ENCODE data around the gene NPIPA1.
"Not testable (repeated sequence)": the region's sequence is repeated elsewhere in the genome, so short reads cannot be mapped to it uniquely, and the experiment has no call there.

The NPIPA1 gene

GRCh38 chr16:14978281-14978680, 41.0 kb downstream of the NPIPA1 start:
- not testable (repeated sequence) for DNase-seq (ENCODE audit: low read depth)

- not testable (repeated sequence) for DNase-seq (ENCODE audit: low read depth)
Measured at GRCh38 chr16:14978908-14979307, 41.7 kb downstream of the NPIPA1 start.

- DNase-seq (ENCODE audit: low read depth), result not testable (repeated sequence)
Measured at GRCh38 chr16:14981234-14981633, 44.0 kb downstream of the NPIPA1 start.

- DNase-seq (ENCODE audit: low read depth), result not testable (repeated sequence)
Measured at GRCh38 chr16:14982521-14982920, 45.3 kb downstream of the NPIPA1 start.

GRCh38 chr16:14988092-14988491, 50.8 kb downstream of the NPIPA1 start:
- not testable (repeated sequence) for DNase-seq (ENCODE audit: low read depth)

GRCh38 chr16:14988661-14989191, 51.5 kb downstream of the NPIPA1 start:
- DNase-seq (ENCODE audit: low read depth), result not testable (repeated sequence)

- DNase-seq (ENCODE audit: low read depth), result not testable (repeated sequence)
Measured at GRCh38 chr16:14989291-14990281, 52.3 kb downstream of the NPIPA1 start.

- not testable (repeated sequence) for DNase-seq (ENCODE audit: low read depth)
Measured at GRCh38 chr16:14993277-14994151, 56.3 kb downstream of the NPIPA1 start.

- not testable (repeated sequence) for DNase-seq (ENCODE audit: low read depth)
Measured at GRCh38 chr16:14996702-14997101, 59.5 kb downstream of the NPIPA1 start.

GRCh38 chr16:14998300-14998699, 61.1 kb downstream of the NPIPA1 start:
- not testable (repeated sequence) for DNase-seq (ENCODE audit: low read depth)

GRCh38 chr16:14999845-15000244, 62.6 kb downstream of the NPIPA1 start:
- not testable (repeated sequence) for DNase-seq (ENCODE audit: low read depth)
